Ishikawa (cell line): ENCODE data around the gene ZNF483.

Experiments used
- CREB1 ChIP-seq: IDR thresholded peaks from 2 replicates; pipeline ENCODE4 v1.6.1; 2012; ENCODE audit warnings: low read depth
- RAD21 ChIP-seq: IDR thresholded peaks from 2 replicates; pipeline ENCODE4 v1.6.1; 2012; ENCODE audit warnings: low read depth
- ZBTB7A ChIP-seq: IDR thresholded peaks from 2 replicates; pipeline ENCODE4 v1.6.1; 2012; ENCODE audit warnings: low read depth

- TF ChIP-seq CREB1 (no peak), ZBTB7A (no peak), RAD21 (peak; percentile 89)
These were observed 73.1 kb downstream of the ZNF483 start for GRCh38 chr9:111597852-111598732.
